Thyroid gland (tissue), 4 donors: ENCODE measurements around the gene CCNQ.

Experiments used
- CTCF ChIP-seq, 6 experiments: fragments of 200-600 bp in 3 of 6; fragments of 450-650 bp in 3 of 6; sonication (generic) in 3 of 6; IDR thresholded peaks; one replicate each; pipeline ENCODE4 v1.5.1; 2016 to 2019; ENCODE audit warnings: antibody characterized with exemption in 6 of 6, mild to moderate bottlenecking in 2 of 6, inconsistent platforms in 1 of 6, moderate library complexity in 1 of 6
- POLR2A ChIP-seq, 2 donors: fragments of 450-650 bp; IDR thresholded peaks; one replicate each; pipeline ENCODE4 v1.6.1; 2017; ENCODE audit warnings: antibody characterized with exemption in 2 of 2, mild to moderate bottlenecking in 2 of 2, moderate library complexity in 1 of 2

- no peak for TF ChIP-seq POLR2A (IDR thresholded peaks at IDR 0.05)
- TF ChIP-seq CTCF (IDR thresholded peaks at IDR 0.05), result no peak
Measured at GRCh38 chrX:153634832-153635231, 35.9 kb upstream of the CCNQ start.
